GM12878 (cell line): Measurements from ENCODE around the gene H6PD. TPM values are rescaled to one million over a fixed set of nuclear protein-coding genes. Genes with fewer than 3 reads are reported as not detected.

ENCODE experiments used
- ATAC-seq: fragments of 200-7000 bp; cut with Tn5 transposase; 3 replicates; pipeline ENCODE4 v1.9.1; 2020; ENCODE audit warnings: mild to moderate bottlenecking, moderate library complexity
- BruUV-seq: library from RNA; stranded (reverse); fragments of 400-500 nt; replicated peaks from 2 replicates; lab custom pipeline; 2021; lab: Mats Ljungman, UMichigan
- CTCF ChIA-PET: fragments of 300-600 bp; sonication (Branson Sonifier 250); formaldehyde crosslinking; extraction: SDS; loops from one replicate; lab custom pipeline; 2021; ENCODE audit warnings: inconsistent platforms; lab: Yijun Ruan, JAX
- POLR2A ChIA-PET: fragments of 350-600 bp; formaldehyde crosslinking; extraction: SDS; loops from one replicate; lab custom pipeline; 2021; ENCODE audit warnings: inconsistent platforms; lab: Charles Lee
- RAD21 ChIA-PET: fragments of 300-600 bp; sonication (Branson Sonifier 250); formaldehyde crosslinking; loops from one replicate; lab custom pipeline; 2023; ENCODE audit warnings: antibody characterized with exemption; ENCODE audit not compliant: unreplicated experiment; lab: Charles Lee
- SMC1A ChIA-PET: fragments of 300-600 bp; sonication (Branson Sonifier 250); formaldehyde crosslinking; loops from one replicate; lab custom pipeline; 2023; ENCODE audit not compliant: unreplicated experiment, uncharacterized antibody; lab: Charles Lee
- DNase-seq: peaks from one replicate; pipeline ENCODE4 v3.0.0-alpha.2; 2011; ENCODE audit warnings: low read depth, low spot score
- FAIRE-seq: peaks from 3 replicates; lab custom pipeline; 2011; peaks lifted over from hg19 to GRCh38; lab: Jason Lieb, UNC
- H2AFZ ChIP-seq: 2 replicates; pipeline ENCODE4 v1.6.0; 2011; ENCODE audit warnings: low read depth, low read length, control low read depth; ENCODE audit not compliant: control insufficient read depth
- H3K27ac ChIP-seq: 2 replicates; pipeline ENCODE4 v1.5.1; 2011; ENCODE audit warnings: control low read depth; ENCODE audit not compliant: control insufficient read depth, insufficient read depth
- H3K27me3 ChIP-seq, 2 experiments: replicated peaks in 1 of 2; 2 replicates each; pipeline versions ENCODE4 v1.6.0 to v1.6.1; 2011; ENCODE audit warnings: low read length in 1 of 2; ENCODE audit not compliant: control insufficient read depth in 2 of 2, insufficient read depth in 2 of 2
- H3K36me3 ChIP-seq, 2 experiments: 2 replicates each; pipeline ENCODE4 v1.5.1; 2011; ENCODE audit warnings: low read length in 1 of 2; ENCODE audit not compliant: control insufficient read depth in 2 of 2, insufficient read depth in 2 of 2
- H3K4me1 ChIP-seq: 2 replicates; pipeline ENCODE4 v1.6.1; 2011; ENCODE audit warnings: mild to moderate bottlenecking, low read length, moderate library complexity, mixed read lengths; ENCODE audit not compliant: control insufficient read depth, insufficient read depth
- H3K4me2 ChIP-seq: 2 replicates; pipeline ENCODE4 v1.6.0; 2011; ENCODE audit warnings: control low read depth; ENCODE audit not compliant: control insufficient read depth, insufficient read depth
- H3K4me3 ChIP-seq: fragments of 200-600 bp; sonication (generic); 2 replicates; pipeline ENCODE4 v1.5.1; 2016
- H3K79me2 ChIP-seq: 2 replicates; pipeline ENCODE4 v1.6.0; 2011; ENCODE audit warnings: low read length; ENCODE audit not compliant: control insufficient read depth, insufficient read depth
- H3K9ac ChIP-seq: 2 replicates; pipeline ENCODE4 v1.8.0; 2011; ENCODE audit warnings: low read length, control low read depth, mixed read lengths; ENCODE audit not compliant: control insufficient read depth, insufficient read depth
- H3K9me3 ChIP-seq: replicated peaks from 3 replicates; pipeline ENCODE4 v1.5.1; 2011; ENCODE audit warnings: mild to moderate bottlenecking, low read length; ENCODE audit not compliant: control insufficient read depth, insufficient read depth
- H4K20me1 ChIP-seq: 2 replicates; pipeline ENCODE4 v1.6.0; 2011; ENCODE audit not compliant: control insufficient read depth, insufficient read depth
- BCL11A ChIP-seq: IDR thresholded peaks from 2 replicates; pipeline ENCODE4 v1.6.1; 2011; ENCODE audit warnings: low read depth, low read length
- CHD2 ChIP-seq: IDR thresholded peaks from 2 replicates; pipeline ENCODE4 v1.6.1; 2011; ENCODE audit warnings: low read depth, low read length, improper control_type of control experiment, borderline replicate concordance
- FOXK2 ChIP-seq: fragments of 450-650 bp; IDR thresholded peaks from 2 replicates; pipeline ENCODE4 v1.6.1; 2017; ENCODE audit warnings: mild to moderate bottlenecking, moderate library complexity
- MTA2 ChIP-seq: fragments of 450-650 bp; IDR thresholded peaks from 2 replicates; pipeline ENCODE4 v1.6.1; 2016; ENCODE audit warnings: low read depth, mild to moderate bottlenecking, moderate library complexity
- MYC ChIP-seq: IDR thresholded peaks from 2 replicates; pipeline ENCODE4 v1.6.1; 2011; ENCODE audit warnings: mild to moderate bottlenecking, low read length, moderate library complexity, inconsistent platforms; ENCODE audit not compliant: insufficient read depth, insufficient replicate concordance, insufficient read length, severe bottlenecking
- SRF ChIP-seq, 2 experiments: IDR thresholded peaks; 2 replicates each; pipeline ENCODE4 v1.6.1; 2011; ENCODE audit warnings: low read depth in 2 of 2, low read length in 2 of 2, mild to moderate bottlenecking in 1 of 2, moderate library complexity in 1 of 2
- WGBS: methylation state at CpG from one replicate; pipeline ENCODE4 v1.1.6; 2016; ENCODE audit warnings: low lambda C conversion rate; ENCODE audit not compliant: insufficient replicate concordance, insufficient coverage; ENCODE audit errors: missing lambda C conversion rate; 5-methylcytosine and 5-hydroxymethylcytosine counted together
- in situ Hi-C: fragments of 300-500 bp; cut with MboI; formaldehyde crosslinking; loops from 9 replicates; pipeline ENCODE4 v1.14.3; 2018; ENCODE audit warnings: mixed read lengths
- intact Hi-C: fragments of 100-400 bp; cut with micrococcal nuclease; formaldehyde crosslinking; loops from one replicate; pipeline ENCODE4 v1.14.2; 2022; ENCODE audit not compliant: unreplicated experiment
- polyA plus RNA-seq, 11 experiments: library from polyadenylated mRNA; depleted of rRNA in 4 of 11; unstranded in 6 of 11; stranded (reverse) in 5 of 11; fragments of >200 nt; fragmentation: Nextera tagmentation in 4 of 11; fragmentation: Illumina TruSeq in 1 of 11; extraction: Ambion mirVana in 4 of 11; extraction: Trizol in 1 of 11; gene quantifications; 1 replicate in 1 of 11; 2 replicates in 10 of 11; pipeline versions ENCODE4 v1.2.1 to v1.2.3, GENCODE V29; 2011 to 2016; ENCODE audit warnings: inconsistent platforms in 2 of 11, missing spikeins in 2 of 11, low read depth in 1 of 11
- total RNA-seq, 4 experiments: library from RNA; depleted of rRNA in 3 of 4; stranded (reverse); fragments of >200 nt in 3 of 4; fragmentation: Illumina TruSeq in 1 of 4; extraction: Trizol in 1 of 4; gene quantifications; 2 replicates each; pipeline versions ENCODE4 v1.2.1 to v1.2.3, GENCODE V29; 2013 to 2021
- TF ChIP-seq, protein P1 (sequence below): fragments of 450-650 bp; conservative IDR thresholded peaks from 2 replicates; pipeline ENCODE4 v1.6.1; 2017; ENCODE audit warnings: mild to moderate bottlenecking, moderate library complexity
- TF ChIP-seq, protein P2 (sequence below): fragments of 450-650 bp; IDR thresholded peaks from 2 replicates; pipeline ENCODE4 v1.6.1; 2016; ENCODE audit warnings: mild to moderate bottlenecking, moderate library complexity, borderline replicate concordance

The H6PD gene
- total and polyA plus RNA-seq, 10 of the 15 experiments (the other 5 are each of a cell fraction or from before 2014, with no cell fraction given): 1.2 to 20.7 (median 7.7) TPM

GRCh38 chr1:9271861-9272595 lies 37.5 kb downstream of the H6PD start:
- Histone ChIP-seq H3K4me2 (no peak overlapping the region), H3K9me3 (no peaks in the 10 kb centered on the region), H3K4me1 (peaks cover 8% of the 10 kb centered on the region), H3K27me3 (no peaks in the 10 kb centered on the region), H4K20me1 (no peaks in the 10 kb centered on the region; the same call in 1 of the 2 replicates), H3K36me3 (no peaks in the 10 kb centered on the region), H3K4me3 (no peak overlapping the region), H3K9ac (no peak overlapping the region), H3K79me2 (no peaks in the 10 kb centered on the region), H3K27ac (no peak overlapping the region), H2AFZ (no peak overlapping the region)
- no peak for DNase-seq
- SMC1A ChIA-PET: interaction anchor here (1.3 kb wide), 1 partner anchor 12 kb away, joined by 3 read pairs; no protein-coding TSS in a partner anchor
- ATAC-seq: no peak
- POLR2A ChIA-PET: no interaction called here
- intact Hi-C loops (no loop called here), in situ Hi-C loops (no loop called here)
- CTCF ChIA-PET: interaction anchor here (1.0 to 2.5 kb wide), 4 partner anchors 18 to 316 kb away, joined by 3 to 10 read pairs (median 3); no protein-coding TSS in a partner anchor
- FAIRE-seq: no peak
- TF ChIP-seq SRF (IDR thresholded peaks at IDR 0.05; ENCODE audit: low read depth in 2 of 2, low read length in 2 of 2): no peak
- no peak for TF ChIP-seq MYC
- TF ChIP-seq CHD2: no peak
- TF ChIP-seq, protein P1, sequence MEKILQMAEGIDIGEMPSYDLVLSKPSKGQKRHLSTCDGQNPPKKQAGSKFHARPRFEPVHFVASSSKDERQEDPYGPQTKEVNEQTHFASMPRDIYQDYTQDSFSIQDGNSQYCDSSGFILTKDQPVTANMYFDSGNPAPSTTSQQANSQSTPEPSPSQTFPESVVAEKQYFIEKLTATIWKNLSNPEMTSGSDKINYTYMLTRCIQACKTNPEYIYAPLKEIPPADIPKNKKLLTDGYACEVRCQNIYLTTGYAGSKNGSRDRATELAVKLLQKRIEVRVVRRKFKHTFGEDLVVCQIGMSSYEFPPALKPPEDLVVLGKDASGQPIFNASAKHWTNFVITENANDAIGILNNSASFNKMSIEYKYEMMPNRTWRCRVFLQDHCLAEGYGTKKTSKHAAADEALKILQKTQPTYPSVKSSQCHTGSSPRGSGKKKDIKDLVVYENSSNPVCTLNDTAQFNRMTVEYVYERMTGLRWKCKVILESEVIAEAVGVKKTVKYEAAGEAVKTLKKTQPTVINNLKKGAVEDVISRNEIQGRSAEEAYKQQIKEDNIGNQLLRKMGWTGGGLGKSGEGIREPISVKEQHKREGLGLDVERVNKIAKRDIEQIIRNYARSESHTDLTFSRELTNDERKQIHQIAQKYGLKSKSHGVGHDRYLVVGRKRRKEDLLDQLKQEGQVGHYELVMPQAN: no peak
- no peak for TF ChIP-seq BCL11A
- TF ChIP-seq, protein P2, sequence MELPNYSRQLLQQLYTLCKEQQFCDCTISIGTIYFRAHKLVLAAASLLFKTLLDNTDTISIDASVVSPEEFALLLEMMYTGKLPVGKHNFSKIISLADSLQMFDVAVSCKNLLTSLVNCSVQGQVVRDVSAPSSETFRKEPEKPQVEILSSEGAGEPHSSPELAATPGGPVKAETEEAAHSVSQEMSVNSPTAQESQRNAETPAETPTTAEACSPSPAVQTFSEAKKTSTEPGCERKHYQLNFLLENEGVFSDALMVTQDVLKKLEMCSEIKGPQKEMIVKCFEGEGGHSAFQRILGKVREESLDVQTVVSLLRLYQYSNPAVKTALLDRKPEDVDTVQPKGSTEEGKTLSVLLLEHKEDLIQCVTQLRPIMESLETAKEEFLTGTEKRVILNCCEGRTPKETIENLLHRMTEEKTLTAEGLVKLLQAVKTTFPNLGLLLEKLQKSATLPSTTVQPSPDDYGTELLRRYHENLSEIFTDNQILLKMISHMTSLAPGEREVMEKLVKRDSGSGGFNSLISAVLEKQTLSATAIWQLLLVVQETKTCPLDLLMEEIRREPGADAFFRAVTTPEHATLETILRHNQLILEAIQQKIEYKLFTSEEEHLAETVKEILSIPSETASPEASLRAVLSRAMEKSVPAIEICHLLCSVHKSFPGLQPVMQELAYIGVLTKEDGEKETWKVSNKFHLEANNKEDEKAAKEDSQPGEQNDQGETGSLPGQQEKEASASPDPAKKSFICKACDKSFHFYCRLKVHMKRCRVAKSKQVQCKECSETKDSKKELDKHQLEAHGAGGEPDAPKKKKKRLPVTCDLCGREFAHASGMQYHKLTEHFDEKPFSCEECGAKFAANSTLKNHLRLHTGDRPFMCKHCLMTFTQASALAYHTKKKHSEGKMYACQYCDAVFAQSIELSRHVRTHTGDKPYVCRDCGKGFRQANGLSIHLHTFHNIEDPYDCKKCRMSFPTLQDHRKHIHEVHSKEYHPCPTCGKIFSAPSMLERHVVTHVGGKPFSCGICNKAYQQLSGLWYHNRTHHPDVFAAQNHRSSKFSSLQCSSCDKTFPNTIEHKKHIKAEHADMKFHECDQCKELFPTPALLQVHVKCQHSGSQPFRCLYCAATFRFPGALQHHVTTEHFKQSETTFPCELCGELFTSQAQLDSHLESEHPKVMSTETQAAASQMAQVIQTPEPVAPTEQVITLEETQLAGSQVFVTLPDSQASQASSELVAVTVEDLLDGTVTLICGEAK: no peak
- no peak for TF ChIP-seq FOXK2
- TF ChIP-seq MTA2: no peak
- RAD21 ChIA-PET: no interaction called here
- 75% methylated on average over 22 of the region's 24 CpGs for WGBS
- BruUV-seq: no TSS peak
